Measurements from ENCODE around the gene STARD9.

Gene STARD9

DNA sequence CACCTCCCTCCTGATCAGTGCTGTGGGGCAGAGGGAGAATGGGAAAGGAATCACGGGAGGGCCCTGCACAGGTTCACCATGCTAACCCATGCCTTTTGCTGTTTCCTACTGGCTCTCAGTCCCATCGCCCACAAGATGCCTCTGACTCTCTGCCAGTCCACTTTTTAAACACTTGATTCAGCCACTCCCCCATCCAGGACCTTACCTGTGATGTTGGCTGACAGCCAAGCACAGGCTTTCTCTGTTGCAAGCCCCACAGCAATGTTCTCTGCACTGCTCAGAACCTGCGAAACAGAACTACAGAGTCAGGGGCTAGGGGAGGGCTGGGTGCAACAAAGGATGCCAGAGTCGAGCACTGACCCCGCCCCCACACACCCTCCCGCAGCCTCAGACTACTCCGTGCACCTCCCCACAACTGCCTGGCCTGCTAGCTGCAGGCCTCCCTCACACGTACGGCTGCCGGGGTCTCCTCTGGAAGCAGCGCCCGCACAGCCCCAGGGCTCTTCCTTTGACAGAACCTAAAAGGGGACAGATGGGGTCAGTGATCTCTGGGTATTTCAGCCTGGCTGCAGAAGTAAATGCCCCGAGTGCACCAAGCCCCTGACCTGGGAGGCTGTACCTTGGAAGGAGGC, 152.5 kb downstream of the STARD9 start:
- TF ChIP-seq, protein P1, sequence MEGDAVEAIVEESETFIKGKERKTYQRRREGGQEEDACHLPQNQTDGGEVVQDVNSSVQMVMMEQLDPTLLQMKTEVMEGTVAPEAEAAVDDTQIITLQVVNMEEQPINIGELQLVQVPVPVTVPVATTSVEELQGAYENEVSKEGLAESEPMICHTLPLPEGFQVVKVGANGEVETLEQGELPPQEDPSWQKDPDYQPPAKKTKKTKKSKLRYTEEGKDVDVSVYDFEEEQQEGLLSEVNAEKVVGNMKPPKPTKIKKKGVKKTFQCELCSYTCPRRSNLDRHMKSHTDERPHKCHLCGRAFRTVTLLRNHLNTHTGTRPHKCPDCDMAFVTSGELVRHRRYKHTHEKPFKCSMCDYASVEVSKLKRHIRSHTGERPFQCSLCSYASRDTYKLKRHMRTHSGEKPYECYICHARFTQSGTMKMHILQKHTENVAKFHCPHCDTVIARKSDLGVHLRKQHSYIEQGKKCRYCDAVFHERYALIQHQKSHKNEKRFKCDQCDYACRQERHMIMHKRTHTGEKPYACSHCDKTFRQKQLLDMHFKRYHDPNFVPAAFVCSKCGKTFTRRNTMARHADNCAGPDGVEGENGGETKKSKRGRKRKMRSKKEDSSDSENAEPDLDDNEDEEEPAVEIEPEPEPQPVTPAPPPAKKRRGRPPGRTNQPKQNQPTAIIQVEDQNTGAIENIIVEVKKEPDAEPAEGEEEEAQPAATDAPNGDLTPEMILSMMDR (IDR thresholded peaks at IDR 0.05; ENCODE audit: low read depth, low read length): no peak
- no peak overlapping the region for H3K4me3 ChIP-seq (ENCODE audit: low read depth, low read length)

DNA sequence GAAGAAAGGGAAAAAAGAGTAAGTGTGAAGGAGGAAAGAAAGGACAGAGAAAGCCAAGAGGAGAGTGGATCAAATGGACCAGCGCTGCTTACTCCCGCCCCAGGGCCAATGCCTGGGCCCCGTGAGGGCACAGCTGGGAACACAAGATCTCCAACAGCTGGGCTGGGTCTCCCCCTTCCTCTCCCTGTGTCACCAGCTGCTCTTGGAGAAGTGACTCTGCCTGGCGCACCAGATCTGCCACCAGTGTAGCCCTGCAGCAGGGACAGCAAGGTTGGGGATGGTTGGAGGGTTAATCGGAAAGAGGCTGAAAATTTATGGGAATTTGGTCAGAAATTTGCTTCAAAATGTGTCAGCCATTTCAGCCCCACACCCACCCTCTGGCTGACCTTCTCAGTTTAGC, 153.2 kb downstream of the STARD9 start:
- TF ChIP-seq, protein P1 (IDR thresholded peaks at IDR 0.05; ENCODE audit: low read depth, low read length): no peak

DNA sequence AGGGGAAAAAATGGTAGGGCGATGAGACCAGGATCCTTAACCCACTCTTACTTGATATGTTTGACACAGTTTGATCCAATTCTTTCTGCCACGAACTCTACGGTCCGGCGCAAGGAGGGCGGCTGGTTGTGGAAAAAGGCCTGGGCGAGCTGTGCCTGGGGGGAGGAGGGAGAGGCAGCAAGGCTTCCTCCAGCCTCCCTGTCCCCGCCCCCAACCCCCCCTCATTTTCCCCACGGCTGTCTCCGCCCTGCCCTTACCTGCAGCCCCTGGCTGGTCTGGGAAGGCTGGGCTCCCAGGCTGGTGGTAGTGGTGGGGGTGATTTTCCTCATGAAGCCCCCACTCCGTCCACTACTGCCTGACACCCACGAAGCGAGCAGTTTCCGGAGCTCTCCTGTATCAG, 153.6 kb downstream of the STARD9 start:
- TF ChIP-seq, protein P1 (IDR thresholded peaks at IDR 0.05; ENCODE audit: low read depth, low read length): no peak
- no peak overlapping the region for H3K4me3 ChIP-seq (ENCODE audit: low read depth, low read length)

More for the DNA sequence above, 153.2 kb downstream of the STARD9 start:
- no peak overlapping the region for H3K4me3 ChIP-seq (ENCODE audit: low read depth, low read length)

DNA sequence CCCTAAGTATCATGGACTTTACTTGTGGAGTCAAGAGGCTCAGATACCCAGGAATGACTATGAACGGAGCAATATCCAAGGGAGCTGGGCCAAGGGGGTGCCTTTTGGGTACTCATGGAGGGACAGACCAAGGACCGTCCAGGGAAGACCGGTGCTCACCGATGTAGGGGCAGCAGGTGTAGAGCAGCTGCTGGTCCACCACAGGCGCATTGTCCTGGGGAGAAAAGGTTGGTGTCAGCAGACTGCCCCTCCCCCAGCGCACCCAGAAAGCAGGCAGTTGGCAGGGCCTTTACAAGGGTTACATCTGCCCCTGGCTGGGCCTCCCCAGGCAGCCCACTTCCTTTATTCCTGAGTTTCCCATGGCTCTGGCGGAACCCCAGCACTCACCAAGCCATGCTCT, 154.0 kb downstream of the STARD9 start:
- no peak overlapping the region for H3K4me3 ChIP-seq (ENCODE audit: low read depth, low read length)
- TF ChIP-seq, protein P1 (IDR thresholded peaks at IDR 0.05; ENCODE audit: low read depth, low read length): no peak

DNA sequence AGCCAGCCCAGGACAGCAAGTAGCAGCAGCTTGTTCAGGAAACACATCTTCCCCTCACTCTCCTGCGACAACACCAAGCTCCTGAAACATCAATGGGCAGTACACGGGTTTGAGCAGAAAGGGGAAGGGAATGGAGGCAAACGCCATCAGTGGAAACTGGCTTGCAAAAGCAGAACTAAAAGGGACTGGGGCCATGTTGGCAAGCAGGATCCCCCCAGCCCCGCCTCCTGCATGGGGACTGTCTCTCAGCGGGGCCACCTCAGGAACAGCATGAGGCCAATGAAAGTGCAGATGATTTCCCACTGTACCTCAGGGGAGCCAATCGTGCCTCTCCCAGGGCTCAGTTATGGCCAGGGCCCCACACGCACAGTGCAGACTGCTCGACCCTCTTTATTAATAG, 154.7 kb downstream of the STARD9 start:
- TF ChIP-seq, protein P1 (IDR thresholded peaks at IDR 0.05; ENCODE audit: low read depth, low read length): no peak
- no peak overlapping the region for H3K4me3 ChIP-seq (ENCODE audit: low read depth, low read length)

DNA sequence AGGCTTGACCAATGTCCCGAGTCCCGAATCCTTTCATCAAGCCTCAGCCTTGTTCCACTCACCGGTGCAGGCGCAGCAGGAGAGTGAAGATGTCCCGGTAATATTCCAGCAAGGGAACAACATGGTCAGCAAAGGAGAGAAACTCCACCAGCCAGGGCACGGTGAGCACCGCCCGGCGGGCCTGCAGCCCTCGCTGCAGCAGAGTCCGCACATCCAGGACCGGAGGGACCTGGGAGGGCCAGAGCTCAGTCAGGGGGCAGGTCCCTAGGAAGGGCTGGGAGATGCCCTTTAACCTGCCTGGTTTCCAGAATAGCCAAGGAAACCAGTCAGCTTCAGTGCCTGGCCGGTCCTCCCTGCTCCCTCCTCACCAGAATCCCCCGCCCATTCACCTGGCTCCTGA, 155.1 kb downstream of the STARD9 start:
- TF ChIP-seq, protein P1 (IDR thresholded peaks at IDR 0.05; ENCODE audit: low read depth, low read length): no peak
- no peak overlapping the region for H3K4me3 ChIP-seq (ENCODE audit: low read depth, low read length)

DNA sequence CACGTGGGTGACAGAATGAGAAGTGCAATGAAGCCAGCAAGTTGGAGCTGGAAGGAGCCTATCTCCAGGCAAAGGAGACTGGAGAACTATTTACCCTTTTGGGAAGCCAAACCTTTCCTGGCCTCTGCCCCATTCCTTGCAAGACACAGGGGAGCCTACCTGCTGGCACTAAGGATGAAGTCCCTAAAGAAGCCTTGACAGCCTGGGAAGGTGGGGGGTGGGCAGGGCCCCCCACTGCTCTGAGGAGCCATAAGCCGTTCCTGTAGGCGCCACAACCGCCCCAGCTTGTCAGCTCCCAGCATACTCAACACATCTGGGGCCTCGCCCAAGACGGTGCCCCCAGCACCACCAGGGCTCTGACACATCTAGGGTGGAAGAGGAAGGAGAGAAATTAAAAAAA, 156.1 kb downstream of the STARD9 start:
- TF ChIP-seq, protein P1 (IDR thresholded peaks at IDR 0.05; ENCODE audit: low read depth, low read length): no peak

More for the DNA sequence above, 156.1 kb downstream of the STARD9 start:
- H3K4me3 ChIP-seq (ENCODE audit: low read depth, low read length): no peak overlapping the region

Measured in WI38 (cell line).